ENCODE data around the gene GPR107. TPM values are rescaled to one million over a fixed set of nuclear protein-coding genes. Genes with fewer than 3 reads are reported as not detected.

GPR107 gene
- total and polyA plus RNA-seq, 2 experiments from 2014 or later: 6.2 to 30.7 TPM

- no peak for TF ChIP-seq ZNF462 (CRISPR knock-in tag; IDR thresholded peaks at IDR 0.05)
These were observed 42.2 kb downstream of the GPR107 start (continued) for GRCh38 chr9:130095872-130096271.

GRCh38 chr9:130100681-130101080 lies 47.0 kb downstream of the GPR107 start:
- Mint-ChIP-seq H3K9me3 (no peaks in the 10 kb centered on the region), H3K27me3 (ENCODE audit: insufficient read depth, low read depth, poor library complexity) (no peaks in the 10 kb centered on the region), H3K4me3 (no peak overlapping the region), H3K36me3 (ENCODE audit: low read depth) (peaks cover 40% of the 10 kb centered on the region), H3K4me1 (no peaks in the 10 kb centered on the region), H3K27ac (no peak overlapping the region)
- no peaks in the 10 kb centered on the region for H3K79me2 ChIP-seq (replicated peaks; ENCODE audit: insufficient read depth)
- H3K36me3 ChIP-seq (ENCODE audit: insufficient read depth): peaks cover 22% of the 10 kb centered on the region
- no peak overlapping the region for H3K4me2 ChIP-seq
- H2AFZ ChIP-seq: no peak overlapping the region
- H4K20me1 ChIP-seq (replicated peaks; ENCODE audit: insufficient read depth): no peaks in the 10 kb centered on the region; the same call in 1 of the 2 replicates
- no peak for DNase-seq (ENCODE audit: low spot score)
- no peaks in the 10 kb centered on the region for H3K4me1 ChIP-seq (ENCODE audit: insufficient read depth)
- no peaks in the 10 kb centered on the region for H3K9me2 ChIP-seq (ENCODE audit: insufficient read depth)
- H3K27me3 ChIP-seq (ENCODE audit: insufficient read depth): no peaks in the 10 kb centered on the region
- H3K27ac ChIP-seq (ENCODE audit: low read depth): no peak overlapping the region
- H3K4me3 ChIP-seq: no peak overlapping the region
- H3F3A ChIP-seq (replicated peaks; ENCODE audit: low read depth): 0 out of 2 replicates have a peak, but pooled peaks cover 2% of the 10 kb centered on the region
- no peak for ATAC-seq
- no peak for TF ChIP-seq CREB1 (CRISPR knock-in tag; IDR thresholded peaks at IDR 0.05; ENCODE audit: low read depth)
- no peak for TF ChIP-seq POLR2AphosphoS5 (IDR thresholded peaks at IDR 0.05; ENCODE audit: low read depth)
- TF ChIP-seq JUNB (IDR thresholded peaks at IDR 0.05; ENCODE audit: unreplicated experiment): no peak
- TF ChIP-seq STAT1 (IDR thresholded peaks at IDR 0.05; ENCODE audit: unreplicated experiment): no peak
- no peak for TF ChIP-seq REST (IDR thresholded peaks at IDR 0.05; ENCODE audit: unreplicated experiment)
- no peak for TF ChIP-seq NANOG (IDR thresholded peaks at IDR 0.05; ENCODE audit: borderline replicate concordance)
- TF ChIP-seq ETS1 (IDR thresholded peaks at IDR 0.05): no peak
- no peak for TF ChIP-seq EZH2phosphoT487 (IDR thresholded peaks at IDR 0.05; ENCODE audit: unreplicated experiment)

Data from GM23338 (cell line).